Stimulated activated CD4-positive, alpha-beta T cell treated with anti-CD3 and anti-CD28 coated beads, Interleukin-1b, Interleukin-23, amount 100 ng/mL, for 24 hours (primary cell): ENCODE measurements around the gene CAPRIN2.

Source experiments
- DNase-seq, 4 experiments: peaks; one replicate each; pipeline ENCODE4 v3.0.0-alpha.2; 2020; ENCODE audit warnings: low read depth in 4 of 4, low spot score in 1 of 4

The CAPRIN2 gene

GRCh38 chr12:30700216-30700900 lies 54.4 kb downstream of the CAPRIN2 start:
- DNase-seq = no peak

DNA sequence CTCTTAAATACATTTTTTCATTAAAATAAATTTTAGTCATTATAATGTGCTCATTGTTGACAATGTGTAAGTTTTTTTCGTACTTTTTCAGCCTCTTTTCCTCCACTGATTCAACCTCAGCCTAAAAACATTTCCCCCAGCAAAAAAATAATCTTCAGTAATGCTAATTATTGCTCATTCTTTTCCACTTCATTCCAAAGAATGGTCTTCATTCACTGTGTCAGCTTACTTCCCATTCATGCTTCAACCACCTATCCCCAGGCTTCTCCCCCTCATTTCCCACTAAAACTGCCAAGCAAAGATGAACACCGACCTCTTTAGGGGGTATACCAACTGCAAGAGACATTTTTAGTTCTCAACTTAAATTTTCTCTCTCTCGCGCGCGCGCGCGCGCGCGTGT lies 56.4 kb downstream of the CAPRIN2 start:
- no peak for DNase-seq

DNA sequence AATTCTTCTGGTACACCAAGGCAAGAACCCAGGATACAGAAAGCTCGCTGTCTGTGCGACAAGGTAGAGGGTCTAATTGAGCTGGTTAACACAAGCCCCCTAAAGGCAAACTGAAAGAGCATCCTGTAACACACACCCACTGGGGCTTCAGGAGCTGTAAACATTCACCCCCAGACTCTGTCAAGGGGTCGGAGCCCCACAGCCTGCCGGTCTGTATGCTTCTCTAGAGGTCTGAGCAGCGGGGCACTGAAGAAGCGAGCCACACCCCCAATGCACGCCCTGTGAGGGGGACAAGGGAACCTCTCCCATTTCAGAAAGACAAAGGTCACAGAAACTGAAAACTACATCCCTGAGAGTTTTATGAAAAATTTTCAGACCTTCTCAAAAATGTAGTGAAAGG lies 57.8 kb downstream of the CAPRIN2 start:
- DNase-seq = no peak

DNA sequence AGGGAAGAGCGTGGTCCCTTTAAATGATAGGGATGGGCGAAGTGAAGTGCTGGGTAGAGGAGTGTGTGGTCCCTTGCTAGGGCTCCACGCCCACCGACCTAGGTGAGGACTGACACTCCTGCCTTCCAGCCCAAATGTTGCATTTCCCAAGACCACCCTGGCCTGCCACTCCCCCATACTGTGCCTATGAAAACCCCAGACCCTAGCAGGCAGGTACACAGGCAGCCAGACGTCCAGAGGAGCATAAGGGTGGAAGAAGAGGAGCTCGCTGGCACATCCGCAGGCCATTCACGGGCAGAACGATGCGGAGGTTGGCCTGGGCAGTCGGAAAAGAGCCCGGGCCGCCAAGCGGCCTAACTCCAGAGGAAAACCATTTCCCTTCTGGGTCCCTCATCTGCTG lies 58.3 kb downstream of the CAPRIN2 start:
- no peak for DNase-seq

- no peak for DNase-seq
These were observed 58.7 kb downstream of the CAPRIN2 start for GRCh38 chr12:30696103-30696408.

- DNase-seq = peak; percentile 67 to 79 (median 72)
These were observed 59.3 kb downstream of the CAPRIN2 start, which contains the start of gene IPO8 for GRCh38 chr12:30695199-30696102. Gene IPO8, minus strand, starts transcription at chr12:30695869. Its CDS starts 222 bp downstream, at chr12:30695647.

DNA sequence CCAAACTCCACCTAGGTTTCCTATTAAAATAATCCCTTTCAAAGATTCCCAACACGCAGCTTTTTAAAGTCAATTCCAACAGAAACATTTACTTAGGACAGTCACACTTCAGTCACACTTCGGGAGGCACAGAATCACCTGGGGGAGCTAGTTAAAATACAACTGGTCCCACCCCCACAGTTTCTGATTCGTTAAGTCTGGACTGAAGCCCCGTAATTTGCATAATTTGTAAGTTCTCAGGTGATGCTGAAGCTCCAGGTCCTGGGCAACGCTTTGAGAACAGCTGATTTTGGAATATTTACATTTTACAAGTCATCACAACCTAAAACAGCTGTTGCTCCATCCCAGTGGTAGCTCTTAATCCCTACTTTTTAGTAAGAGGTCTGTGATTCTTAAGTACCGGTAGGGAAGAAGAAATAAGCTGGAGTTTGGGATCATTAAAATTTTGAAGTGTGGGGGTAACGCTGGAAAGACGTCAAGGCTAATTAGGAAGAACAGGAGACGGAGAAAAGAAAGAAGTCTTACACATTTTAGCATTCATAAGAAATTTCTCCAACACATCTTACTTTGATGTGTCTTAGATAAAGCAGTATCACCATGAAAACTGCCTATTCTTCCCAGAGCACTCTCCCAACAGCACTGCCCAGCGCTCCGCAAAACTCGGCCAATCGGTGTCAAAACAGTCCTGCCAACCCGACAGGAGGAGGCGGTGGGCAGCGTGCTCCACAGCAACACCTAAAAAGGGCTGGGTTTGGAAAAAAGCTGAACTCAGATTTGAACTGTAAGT lies 60.1 kb downstream of the CAPRIN2 start:
- DNase-seq = no peak

GRCh38 chr12:30692470-30692869 lies 62.3 kb downstream of the CAPRIN2 start:
- DNase-seq = no peak

DNA sequence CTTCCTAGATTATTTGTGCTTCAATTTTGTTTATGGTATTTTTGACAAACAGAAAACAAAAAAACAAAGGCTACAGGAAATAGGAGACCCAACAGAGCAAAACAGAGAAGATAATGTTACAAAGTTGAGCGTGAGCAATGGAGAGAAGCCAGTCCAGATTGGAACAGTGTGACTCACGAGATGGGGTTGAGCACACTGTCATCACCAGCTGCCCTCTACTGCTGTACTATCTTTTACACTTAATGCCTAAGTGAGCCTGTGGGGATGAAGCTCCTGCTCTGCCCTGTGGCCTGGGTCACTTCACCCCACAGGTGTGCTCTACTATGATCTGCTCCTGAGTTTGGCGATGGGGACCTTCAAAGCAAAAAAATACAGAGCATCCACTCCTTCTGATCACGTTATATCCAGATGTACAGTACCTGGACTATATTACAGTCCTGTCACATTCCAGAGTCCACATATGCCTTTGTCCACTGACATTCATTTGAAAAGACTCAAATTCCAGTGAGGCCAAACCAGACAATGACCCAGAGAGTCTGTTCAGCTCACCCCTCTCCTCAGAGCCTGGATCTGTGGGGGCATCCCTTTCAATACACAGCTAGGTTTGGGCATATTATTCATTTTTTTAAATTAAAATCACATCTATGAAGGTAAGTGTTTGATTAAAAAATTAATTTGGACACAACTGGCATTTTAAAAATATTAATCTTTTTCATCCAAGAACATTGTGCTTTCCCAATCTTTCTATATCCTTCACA lies 63.5 kb downstream of the CAPRIN2 start:
- no peak for DNase-seq

- no peak for DNase-seq
These were observed 67.3 kb downstream of the CAPRIN2 start for GRCh38 chr12:30687265-30687986.

DNA sequence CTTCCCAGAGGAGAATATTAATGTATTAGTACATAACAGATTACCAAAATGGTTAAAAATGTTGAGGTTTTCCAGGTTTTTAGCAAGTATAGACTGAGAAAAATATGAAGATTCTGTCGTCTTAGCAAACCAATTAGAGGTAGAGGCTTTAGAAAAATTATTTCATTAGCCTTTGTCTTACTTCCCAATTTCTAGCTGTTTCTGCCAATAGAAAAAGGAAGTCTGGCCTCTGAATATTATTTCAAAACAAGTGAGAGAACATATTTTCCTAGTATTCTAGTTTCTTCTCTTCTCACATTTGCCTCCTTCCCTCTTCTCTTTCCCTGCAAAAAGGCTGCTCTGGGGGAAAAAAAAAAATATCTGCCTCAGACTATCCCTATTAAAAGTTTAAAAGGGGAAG lies 75.5 kb downstream of the CAPRIN2 start:
- DNase-seq = no peak

DNA sequence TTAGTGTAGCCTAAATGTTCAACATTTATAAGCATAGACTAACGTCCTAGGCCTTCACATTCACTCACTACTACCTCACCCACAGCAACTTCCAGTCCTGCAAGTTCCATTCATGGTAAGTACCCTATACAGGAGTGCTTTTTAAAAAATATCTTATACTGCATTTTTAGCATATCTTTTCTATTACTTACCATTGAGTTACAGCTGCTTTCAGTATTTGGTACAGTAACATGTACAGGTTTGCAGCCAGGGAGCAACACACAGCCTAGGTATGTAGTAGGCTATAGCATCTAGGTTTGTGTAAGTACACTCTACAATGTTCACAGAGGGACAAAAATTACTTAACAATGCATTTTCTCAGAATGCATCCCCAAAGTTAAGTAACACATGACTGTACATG lies 76.5 kb downstream of the CAPRIN2 start:
- DNase-seq = no peak

GRCh38 chr12:30661210-30661609 lies 93.5 kb downstream of the CAPRIN2 start:
- DNase-seq = no peak
